Osteocyte (in vitro differentiated cells): ENCODE results near the gene TTC34. TPM values are rescaled to one million over a fixed set of nuclear protein-coding genes. Genes with fewer than 3 reads are reported as not detected.
"Not testable (repeated sequence)": the region's sequence is repeated elsewhere in the genome, so short reads cannot be mapped to it uniquely, and the experiment has no call there.

Experiments
- DNase-seq: peaks from one replicate; pipeline ENCODE4 v3.0.0; 2021; ENCODE audit warnings: mixed read lengths; ENCODE audit not compliant: unreplicated experiment; ENCODE audit errors: extremely low spot score
- H3K27ac Mint-ChIP-seq: one replicate; pipeline ENCODE4 v1.8.0; 2021; ENCODE audit warnings: mild to moderate bottlenecking, mixed read lengths; ENCODE audit not compliant: unreplicated experiment
- H3K27me3 Mint-ChIP-seq: one replicate; pipeline ENCODE4 v1.8.0; 2021; ENCODE audit warnings: mixed read lengths; ENCODE audit not compliant: unreplicated experiment
- H3K36me3 Mint-ChIP-seq: one replicate; pipeline ENCODE4 v1.8.0; 2021; ENCODE audit warnings: mixed read lengths; ENCODE audit not compliant: unreplicated experiment
- H3K4me1 Mint-ChIP-seq: one replicate; pipeline ENCODE4 v1.8.0; 2021; ENCODE audit warnings: mixed read lengths; ENCODE audit not compliant: unreplicated experiment
- H3K4me3 Mint-ChIP-seq: one replicate; pipeline ENCODE4 v1.8.0; 2021; ENCODE audit warnings: mild to moderate bottlenecking, moderate library complexity, mixed read lengths; ENCODE audit not compliant: unreplicated experiment
- H3K9me3 Mint-ChIP-seq: one replicate; pipeline ENCODE4 v1.8.0; 2021; ENCODE audit warnings: mixed read lengths; ENCODE audit not compliant: unreplicated experiment
- total RNA-seq: library from RNA; stranded (reverse); gene quantifications from 2 replicates; pipeline ENCODE4 v1.2.1, GENCODE V29; 2021
- TF ChIP-seq, protein P1 (sequence below): fragments of 200-600 bp; sonication (generic); IDR thresholded peaks from 2 replicates; pipeline ENCODE4 v1.5.0; 2021; ENCODE audit warnings: antibody characterized with exemption, mild to moderate bottlenecking, moderate library complexity

The TTC34 gene
- total RNA-seq, 1 donor from 2014 or later: 1.7 TPM

DNA sequence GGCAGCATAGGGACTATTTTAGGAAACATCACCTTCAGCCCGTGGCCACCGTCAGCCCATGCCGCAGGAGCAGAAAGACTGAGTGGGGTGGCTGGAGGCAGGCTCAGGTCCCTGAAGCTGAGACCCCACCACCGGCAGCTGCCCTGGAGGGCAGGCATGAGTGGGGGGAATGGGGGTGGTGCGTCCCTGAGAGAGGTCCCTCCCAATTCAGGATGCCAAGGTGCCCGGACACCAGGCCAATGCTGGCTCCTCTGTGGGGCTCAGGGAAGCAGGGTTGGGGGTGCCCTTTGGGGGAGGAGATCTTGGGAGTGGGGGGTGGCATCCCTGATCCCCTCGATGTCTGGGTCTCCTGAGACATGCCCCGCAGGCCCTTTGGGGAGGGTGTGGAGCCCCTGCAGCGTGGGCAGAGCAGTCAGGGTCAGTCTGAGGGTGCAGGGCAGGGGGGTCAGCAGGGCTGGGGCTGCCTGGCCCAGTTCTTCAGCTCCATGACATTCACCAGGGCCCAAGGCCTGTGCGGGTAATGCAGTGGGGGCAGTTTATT lies 998 bp upstream of the TTC34 start:
- Mint-ChIP-seq H3K27ac (no peak overlapping the region), H3K4me1 (no peaks in the 10 kb centered on the region), H3K4me3 (no peak overlapping the region), H3K36me3 (no peaks in the 10 kb centered on the region), H3K9me3 (peaks cover 13% of the 10 kb centered on the region), H3K27me3 (no peaks in the 10 kb centered on the region)
- TF ChIP-seq, protein P1, sequence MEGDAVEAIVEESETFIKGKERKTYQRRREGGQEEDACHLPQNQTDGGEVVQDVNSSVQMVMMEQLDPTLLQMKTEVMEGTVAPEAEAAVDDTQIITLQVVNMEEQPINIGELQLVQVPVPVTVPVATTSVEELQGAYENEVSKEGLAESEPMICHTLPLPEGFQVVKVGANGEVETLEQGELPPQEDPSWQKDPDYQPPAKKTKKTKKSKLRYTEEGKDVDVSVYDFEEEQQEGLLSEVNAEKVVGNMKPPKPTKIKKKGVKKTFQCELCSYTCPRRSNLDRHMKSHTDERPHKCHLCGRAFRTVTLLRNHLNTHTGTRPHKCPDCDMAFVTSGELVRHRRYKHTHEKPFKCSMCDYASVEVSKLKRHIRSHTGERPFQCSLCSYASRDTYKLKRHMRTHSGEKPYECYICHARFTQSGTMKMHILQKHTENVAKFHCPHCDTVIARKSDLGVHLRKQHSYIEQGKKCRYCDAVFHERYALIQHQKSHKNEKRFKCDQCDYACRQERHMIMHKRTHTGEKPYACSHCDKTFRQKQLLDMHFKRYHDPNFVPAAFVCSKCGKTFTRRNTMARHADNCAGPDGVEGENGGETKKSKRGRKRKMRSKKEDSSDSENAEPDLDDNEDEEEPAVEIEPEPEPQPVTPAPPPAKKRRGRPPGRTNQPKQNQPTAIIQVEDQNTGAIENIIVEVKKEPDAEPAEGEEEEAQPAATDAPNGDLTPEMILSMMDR: no peak
- no peak for DNase-seq

DNA sequence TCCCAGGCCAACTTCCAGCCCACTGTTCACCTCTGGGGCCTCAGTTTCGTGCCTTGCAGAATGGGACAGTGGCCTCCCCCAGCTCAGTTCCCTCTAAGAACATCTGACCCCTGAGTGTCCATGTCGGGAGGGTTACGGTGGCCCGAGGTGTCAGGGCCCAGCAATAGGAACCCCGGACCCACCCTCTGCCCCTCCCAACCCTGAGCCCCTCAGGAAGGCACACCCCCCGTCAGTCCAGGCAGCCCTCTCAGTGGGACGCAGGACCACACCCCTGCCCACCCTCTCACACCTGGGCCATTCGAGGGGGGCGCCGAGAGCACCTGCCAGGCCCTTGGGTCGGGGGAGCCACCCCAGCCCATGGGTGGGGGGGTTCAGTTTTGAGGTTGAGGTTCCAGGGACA lies 447 bp downstream of the TTC34 start:
- TF ChIP-seq, protein P1: no peak
- Mint-ChIP-seq H3K27ac (no peak overlapping the region), H3K4me1 (no peaks in the 10 kb centered on the region), H3K36me3 (no peaks in the 10 kb centered on the region), H3K27me3 (no peaks in the 10 kb centered on the region), H3K9me3 (peaks cover 19% of the 10 kb centered on the region), H3K4me3 (no peak overlapping the region)
- DNase-seq: no peak

DNA sequence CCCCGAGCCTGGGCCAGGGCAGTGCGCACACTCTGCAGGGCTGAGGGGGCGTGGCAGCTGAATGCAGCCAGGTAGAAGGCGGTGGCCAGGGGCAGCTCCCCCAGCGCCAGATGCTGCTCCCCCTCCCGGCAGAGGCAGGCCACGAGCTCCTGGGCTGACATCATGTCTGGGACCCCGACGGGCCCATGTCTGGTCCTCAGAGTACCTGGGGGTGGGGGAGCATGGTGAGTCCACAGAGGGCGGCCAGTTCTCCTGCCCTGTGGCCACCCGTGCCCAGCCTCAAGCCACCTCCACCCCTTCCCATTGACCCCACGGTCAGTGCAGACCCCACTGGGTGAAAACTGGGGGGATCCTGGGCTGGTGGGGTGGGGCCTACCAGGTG lies 838 bp downstream of the TTC34 start:
- no peaks in the 10 kb centered on the region for H3K27me3 Mint-ChIP-seq
- TF ChIP-seq, protein P1: no peak
- H3K4me3 Mint-ChIP-seq: no peak overlapping the region
- no peak for DNase-seq
- H3K36me3 Mint-ChIP-seq: no peaks in the 10 kb centered on the region
- H3K9me3 Mint-ChIP-seq: peaks cover 23% of the 10 kb centered on the region
- H3K27ac Mint-ChIP-seq: no peak overlapping the region
- no peaks in the 10 kb centered on the region for H3K4me1 Mint-ChIP-seq

DNA sequence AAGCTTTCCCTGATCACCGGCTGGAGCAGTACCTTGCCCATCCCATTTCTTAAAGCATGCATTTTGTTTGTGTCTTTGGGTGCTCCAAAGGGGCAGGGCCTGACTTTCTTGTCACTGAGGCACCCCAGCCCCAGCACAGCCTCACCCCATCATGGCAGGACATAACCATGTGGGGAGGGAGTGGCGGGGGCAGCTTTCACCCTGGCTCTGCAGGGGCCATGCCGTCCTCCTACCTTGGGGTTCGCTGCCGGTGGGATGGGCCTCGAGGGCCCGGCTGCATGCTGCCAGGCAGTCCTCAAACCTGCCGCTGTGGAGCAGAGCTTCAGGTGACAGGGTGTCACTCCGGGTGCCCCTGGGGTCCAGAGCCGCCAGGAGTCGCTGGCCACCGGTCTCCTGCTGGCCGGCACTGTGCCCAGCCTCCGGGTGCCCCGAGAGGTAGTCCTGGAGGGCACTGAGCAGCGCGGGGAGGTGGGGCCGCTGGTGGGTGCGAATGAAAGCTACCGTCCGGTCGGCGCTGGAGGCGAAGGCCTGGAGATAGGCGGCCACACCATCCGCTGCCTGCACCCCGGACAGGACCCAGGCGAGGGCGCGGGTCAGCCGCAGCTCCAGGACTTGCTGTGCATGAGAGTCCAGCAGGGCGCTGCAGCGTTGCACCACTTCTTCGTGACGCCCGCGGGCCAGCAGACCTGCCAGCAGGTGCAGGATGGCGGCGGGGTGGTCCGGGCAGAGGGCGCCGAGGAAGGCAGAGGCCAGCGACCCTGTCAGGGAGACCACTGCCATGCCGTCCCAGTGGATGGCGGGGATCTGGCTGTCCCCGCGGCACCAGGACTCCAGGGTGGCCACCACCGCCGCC lies 1.5 kb downstream of the TTC34 start:
- Mint-ChIP-seq H3K27ac (no peak overlapping the region), H3K36me3 (no peaks in the 10 kb centered on the region), H3K27me3 (no peaks in the 10 kb centered on the region), H3K9me3 (peaks cover 24% of the 10 kb centered on the region), H3K4me3 (no peak overlapping the region), H3K4me1 (no peaks in the 10 kb centered on the region)
- no peak for DNase-seq
- TF ChIP-seq, protein P1: no peak

DNA sequence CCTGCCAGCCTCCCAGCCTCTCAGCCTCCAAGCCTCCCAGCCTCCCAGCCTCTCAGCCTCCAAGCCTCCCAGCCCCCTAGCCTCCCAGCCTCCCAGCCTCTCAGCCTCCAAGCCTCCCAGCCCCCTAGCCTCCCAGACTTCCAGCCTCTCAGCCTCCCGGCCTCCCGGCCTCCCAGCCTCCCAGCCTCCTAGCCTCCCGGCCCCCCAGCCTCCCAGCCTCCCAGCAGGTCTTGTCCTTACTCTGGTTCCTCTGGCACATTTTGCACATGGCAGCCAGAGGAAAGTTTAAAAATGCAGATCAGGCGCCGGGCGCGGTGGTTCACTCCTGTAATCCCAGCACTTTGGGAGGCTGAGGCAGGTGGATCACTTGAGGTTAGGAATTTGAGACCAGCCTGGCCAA lies 2.5 kb downstream of the TTC34 start:
- peaks cover 27% of the 10 kb centered on the region for H3K9me3 Mint-ChIP-seq
- not testable (repeated sequence) for H3K4me1 Mint-ChIP-seq

More for the DNA sequence above, 2.5 kb downstream of the TTC34 start:
- not testable (repeated sequence) for H3K27me3 Mint-ChIP-seq, H3K4me3 Mint-ChIP-seq, H3K36me3 Mint-ChIP-seq, DNase-seq, H3K27ac Mint-ChIP-seq
